T-helper 1 cell treated with Interleukin-12 subunit alpha and Interleukin-12 subunit beta and Interleukin-4 antibody, amounts not matched to agents 30 μg/mL and 1 μg/mL, for 36 hours (primary cell): ENCODE results near the gene EMCN.
"Not testable (repeated sequence)": the region's sequence is repeated elsewhere in the genome, so short reads cannot be mapped to it uniquely, and the experiment has no call there.

Experiments used
- H3K27ac Mint-ChIP-seq: one replicate; pipeline ENCODE4 v1.8.0; 2021; ENCODE audit warnings: mild to moderate bottlenecking, mixed read lengths
- H3K27me3 Mint-ChIP-seq: one replicate; pipeline ENCODE4 v1.8.0; 2021; ENCODE audit warnings: low read depth, mixed read lengths
- H3K36me3 Mint-ChIP-seq: one replicate; pipeline ENCODE4 v1.8.0; 2021; ENCODE audit warnings: low read depth, mixed read lengths
- H3K4me1 Mint-ChIP-seq: one replicate; pipeline ENCODE4 v1.8.0; 2021; ENCODE audit warnings: low read depth, mixed read lengths
- H3K4me3 Mint-ChIP-seq: one replicate; pipeline ENCODE4 v1.8.0; 2021; ENCODE audit warnings: mild to moderate bottlenecking, moderate library complexity, mixed read lengths
- H3K9me3 Mint-ChIP-seq: one replicate; pipeline ENCODE4 v1.8.0; 2021; ENCODE audit warnings: mixed read lengths

Gene EMCN

GRCh38 chr4:100380401-100380800, 137.4 kb downstream of the EMCN start:
- H3K4me1 Mint-ChIP-seq, H3K27ac Mint-ChIP-seq, H3K27me3 Mint-ChIP-seq, H3K9me3 Mint-ChIP-seq, H3K36me3 Mint-ChIP-seq, H3K4me3 Mint-ChIP-seq: not testable (repeated sequence)

- Mint-ChIP-seq H3K9me3 (peaks cover 9% of the 10 kb centered on the region), H3K4me1 (no peaks in the 10 kb centered on the region), H3K27ac (no peak overlapping the region), H3K36me3 (no peaks in the 10 kb centered on the region), H3K4me3 (no peak overlapping the region), H3K27me3 (peaks cover 3% of the 10 kb centered on the region)
Measured at GRCh38 chr4:100379583-100380105, 138.2 kb downstream of the EMCN start.

DNA sequence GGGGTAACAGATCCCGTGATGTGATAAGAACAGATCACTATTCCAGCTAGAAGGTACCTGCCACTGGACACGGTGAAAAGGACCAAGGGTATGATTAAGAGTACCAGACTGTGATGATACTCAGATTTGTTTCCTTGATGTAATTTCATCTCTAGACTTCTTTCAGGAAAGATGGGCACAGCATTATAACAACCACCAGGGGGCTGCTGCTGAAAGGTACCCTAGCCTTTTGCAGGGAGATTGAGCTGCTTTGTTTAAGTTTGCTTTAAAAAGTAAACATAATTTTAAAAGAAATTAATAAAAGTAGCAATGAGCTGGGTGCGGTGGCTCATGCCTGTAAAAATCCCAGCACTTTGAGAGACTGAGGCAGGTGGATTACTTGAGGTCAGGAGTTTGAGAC, 145.4 kb downstream of the EMCN start:
- Mint-ChIP-seq H3K4me1 (no peaks in the 10 kb centered on the region), H3K27ac (no peak overlapping the region), H3K4me3 (no peak overlapping the region), H3K36me3 (no peaks in the 10 kb centered on the region), H3K27me3 (no peaks in the 10 kb centered on the region), H3K9me3 (no peaks in the 10 kb centered on the region)

DNA sequence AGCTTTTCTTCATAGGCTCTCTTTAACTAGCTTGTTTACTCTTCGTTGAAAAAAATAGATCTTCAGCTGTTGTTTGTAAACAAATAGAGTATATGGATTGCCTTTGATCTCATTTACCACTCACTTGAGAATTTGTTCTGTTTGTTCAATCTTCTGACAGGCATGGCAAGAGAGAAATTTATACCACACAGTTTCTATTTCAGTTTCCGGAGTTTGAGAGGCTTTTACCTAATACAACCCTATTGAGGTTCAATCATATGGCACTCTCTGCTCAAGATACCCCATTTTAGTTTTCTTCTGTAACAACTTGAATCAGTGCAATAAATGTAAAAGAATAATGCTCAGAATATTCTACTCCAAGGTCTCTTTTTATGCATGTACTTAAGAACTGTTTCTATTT, 148.0 kb downstream of the EMCN start:
- Mint-ChIP-seq H3K27me3 (no peaks in the 10 kb centered on the region), H3K27ac (no peak overlapping the region), H3K4me3 (no peak overlapping the region), H3K9me3 (no peaks in the 10 kb centered on the region), H3K4me1 (no peaks in the 10 kb centered on the region), H3K36me3 (no peaks in the 10 kb centered on the region)

GRCh38 chr4:100367451-100367850, 150.4 kb downstream of the EMCN start:
- Mint-ChIP-seq H3K36me3 (no peaks in the 10 kb centered on the region), H3K27me3 (no peaks in the 10 kb centered on the region), H3K4me1 (no peaks in the 10 kb centered on the region), H3K27ac (no peak overlapping the region), H3K4me3 (no peak overlapping the region), H3K9me3 (no peaks in the 10 kb centered on the region)

- no peaks in the 10 kb centered on the region for H3K36me3 Mint-ChIP-seq
- no peaks in the 10 kb centered on the region for H3K4me1 Mint-ChIP-seq
- H3K4me3 Mint-ChIP-seq, result no peak overlapping the region
- no peaks in the 10 kb centered on the region for H3K27me3 Mint-ChIP-seq
- H3K9me3 Mint-ChIP-seq, result no peaks in the 10 kb centered on the region
- H3K27ac Mint-ChIP-seq, result no peak overlapping the region
Measured at GRCh38 chr4:100366213-100366612, 151.6 kb downstream of the EMCN start.

- Mint-ChIP-seq H3K4me3 (no peak overlapping the region), H3K27ac (no peak overlapping the region), H3K27me3 (no peaks in the 10 kb centered on the region), H3K9me3 (no peaks in the 10 kb centered on the region), H3K36me3 (no peaks in the 10 kb centered on the region), H3K4me1 (no peaks in the 10 kb centered on the region)
Measured at GRCh38 chr4:100362366-100362765, 155.5 kb downstream of the EMCN start.

- Mint-ChIP-seq H3K4me3 (no peak overlapping the region), H3K27me3 (no peaks in the 10 kb centered on the region)
Measured at GRCh38 chr4:100361336-100361735, 156.5 kb downstream of the EMCN start.

DNA sequence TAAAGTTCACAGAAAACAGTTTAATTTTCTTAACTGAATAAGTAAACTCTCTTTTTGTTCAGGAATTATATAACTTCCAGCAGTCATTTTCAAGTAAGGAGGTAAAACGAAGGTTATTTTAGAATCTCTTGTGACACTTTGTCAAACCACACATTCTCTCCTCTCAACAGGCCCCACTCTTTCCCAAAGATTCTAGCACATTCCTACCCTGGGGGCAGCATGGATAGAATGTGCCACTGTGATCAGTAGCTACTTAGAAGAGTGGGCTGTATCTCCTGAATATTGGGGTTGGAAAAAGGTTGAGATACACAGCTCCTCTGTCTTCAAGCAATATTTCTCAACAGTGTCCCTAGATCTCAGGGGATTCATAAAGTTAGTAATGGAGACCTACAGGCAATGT, 157.6 kb downstream of the EMCN start:
- Mint-ChIP-seq H3K36me3 (no peaks in the 10 kb centered on the region), H3K4me3 (no peak overlapping the region), H3K9me3 (peaks cover 4% of the 10 kb centered on the region), H3K4me1 (no peaks in the 10 kb centered on the region), H3K27ac (no peak overlapping the region), H3K27me3 (no peaks in the 10 kb centered on the region)

More at GRCh38 chr4:100361336-100361735, 156.5 kb downstream of the EMCN start:
- H3K4me1 Mint-ChIP-seq, result no peaks in the 10 kb centered on the region
- H3K27ac Mint-ChIP-seq, result no peak overlapping the region
- peaks cover 4% of the 10 kb centered on the region for H3K9me3 Mint-ChIP-seq
- H3K36me3 Mint-ChIP-seq, result no peaks in the 10 kb centered on the region

DNA sequence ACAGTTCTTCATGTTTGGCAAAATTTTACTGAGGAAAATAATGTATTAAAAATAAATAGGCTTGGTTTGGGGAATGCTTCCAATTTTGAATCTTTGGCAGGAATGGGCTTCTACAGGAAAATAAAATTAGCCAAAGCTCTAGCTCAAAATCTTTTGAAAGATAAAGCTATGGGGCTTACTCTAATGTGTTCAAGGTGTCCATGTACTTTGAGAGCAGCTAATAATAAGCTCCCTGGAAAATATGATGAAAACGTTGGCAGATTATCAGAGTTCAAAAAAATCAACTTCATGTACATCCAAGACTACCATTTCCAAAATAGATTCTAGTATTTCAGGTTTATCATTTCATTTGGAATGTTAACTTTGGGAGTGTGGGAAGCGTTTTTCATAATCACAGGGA, 158.4 kb downstream of the EMCN start:
- H3K9me3 Mint-ChIP-seq, result peaks cover 4% of the 10 kb centered on the region
- H3K27ac Mint-ChIP-seq, result no peak overlapping the region
- H3K4me1 Mint-ChIP-seq, result no peaks in the 10 kb centered on the region
- H3K4me3 Mint-ChIP-seq, result no peak overlapping the region
- no peaks in the 10 kb centered on the region for H3K36me3 Mint-ChIP-seq
- H3K27me3 Mint-ChIP-seq, result no peaks in the 10 kb centered on the region

- peaks cover 4% of the 10 kb centered on the region for H3K9me3 Mint-ChIP-seq
- no peaks in the 10 kb centered on the region for H3K4me1 Mint-ChIP-seq
- H3K36me3 Mint-ChIP-seq, result no peaks in the 10 kb centered on the region
- no peaks in the 10 kb centered on the region for H3K27me3 Mint-ChIP-seq
- H3K27ac Mint-ChIP-seq, result no peak overlapping the region
- no peak overlapping the region for H3K4me3 Mint-ChIP-seq
Measured at GRCh38 chr4:100357542-100357941, 160.3 kb downstream of the EMCN start.

- Mint-ChIP-seq H3K27ac (no peak overlapping the region), H3K36me3 (no peaks in the 10 kb centered on the region), H3K9me3 (peaks cover 8% of the 10 kb centered on the region), H3K4me1 (no peaks in the 10 kb centered on the region), H3K4me3 (no peak overlapping the region), H3K27me3 (no peaks in the 10 kb centered on the region)
Measured at GRCh38 chr4:100356172-100356571, 161.7 kb downstream of the EMCN start.

GRCh38 chr4:100352352-100352751, 165.5 kb downstream of the EMCN start:
- H3K27me3 Mint-ChIP-seq, H3K9me3 Mint-ChIP-seq, H3K27ac Mint-ChIP-seq, H3K4me3 Mint-ChIP-seq, H3K4me1 Mint-ChIP-seq, H3K36me3 Mint-ChIP-seq: not testable (repeated sequence)

DNA sequence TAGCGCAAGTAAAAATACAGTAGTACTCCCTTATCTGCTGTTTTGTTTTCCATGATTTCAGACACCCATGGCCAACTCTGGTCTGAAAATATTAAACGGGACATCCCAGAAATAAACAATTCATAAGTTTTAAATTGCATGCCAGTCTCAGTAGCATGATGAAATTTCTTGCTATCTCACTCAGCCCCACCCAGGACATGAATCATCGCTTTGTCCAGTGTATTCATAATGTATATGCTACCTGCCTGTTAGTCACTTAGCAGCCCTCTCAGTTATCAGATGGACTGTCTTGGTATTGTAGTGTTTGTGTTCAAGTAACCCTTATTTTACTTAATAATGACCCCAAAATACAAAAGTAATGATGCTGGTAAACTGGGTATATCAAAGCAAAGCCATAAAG, 169.3 kb downstream of the EMCN start:
- H3K9me3 Mint-ChIP-seq, result peaks cover 4% of the 10 kb centered on the region

DNA sequence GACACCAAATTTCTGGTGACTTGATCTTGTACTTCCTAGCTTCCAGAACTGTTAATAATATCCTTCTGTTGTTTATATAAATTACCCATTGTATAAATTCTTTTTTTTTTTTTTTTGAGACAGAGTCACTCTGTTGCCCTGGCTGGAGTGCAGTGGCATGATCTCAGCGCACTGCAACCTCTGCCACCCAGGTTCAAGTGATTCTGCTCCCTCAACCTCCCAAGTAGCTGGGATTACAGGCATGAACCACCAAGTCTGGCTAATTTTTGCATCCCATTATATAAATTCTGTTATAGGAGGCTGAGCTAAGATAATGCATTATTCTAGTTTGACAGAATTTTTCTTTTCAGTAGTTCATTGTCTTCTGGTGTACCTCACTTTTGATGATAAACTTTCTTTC, 170.6 kb downstream of the EMCN start:
- Mint-ChIP-seq H3K4me3 (no peak overlapping the region), H3K9me3 (peaks cover 3% of the 10 kb centered on the region), H3K36me3 (no peaks in the 10 kb centered on the region), H3K27ac (no peak overlapping the region), H3K4me1 (no peaks in the 10 kb centered on the region), H3K27me3 (no peaks in the 10 kb centered on the region)

More for the DNA sequence above, 169.3 kb downstream of the EMCN start:
- Mint-ChIP-seq H3K27me3 (no peaks in the 10 kb centered on the region), H3K27ac (no peak overlapping the region), H3K4me3 (no peak overlapping the region), H3K36me3 (no peaks in the 10 kb centered on the region), H3K4me1 (no peaks in the 10 kb centered on the region)

- Mint-ChIP-seq H3K27me3 (no peaks in the 10 kb centered on the region), H3K9me3 (no peaks in the 10 kb centered on the region), H3K4me1 (no peaks in the 10 kb centered on the region), H3K36me3 (no peaks in the 10 kb centered on the region), H3K27ac (no peak overlapping the region), H3K4me3 (no peak overlapping the region)
Measured at GRCh38 chr4:100345585-100345984, 172.2 kb downstream of the EMCN start.
